ENCODE results near the gene HRK. TPM values are rescaled to one million over a fixed set of nuclear protein-coding genes. Genes with fewer than 3 reads are reported as not detected.

The HRK gene
- total RNA-seq, result not detected in 2 replicates

DNA sequence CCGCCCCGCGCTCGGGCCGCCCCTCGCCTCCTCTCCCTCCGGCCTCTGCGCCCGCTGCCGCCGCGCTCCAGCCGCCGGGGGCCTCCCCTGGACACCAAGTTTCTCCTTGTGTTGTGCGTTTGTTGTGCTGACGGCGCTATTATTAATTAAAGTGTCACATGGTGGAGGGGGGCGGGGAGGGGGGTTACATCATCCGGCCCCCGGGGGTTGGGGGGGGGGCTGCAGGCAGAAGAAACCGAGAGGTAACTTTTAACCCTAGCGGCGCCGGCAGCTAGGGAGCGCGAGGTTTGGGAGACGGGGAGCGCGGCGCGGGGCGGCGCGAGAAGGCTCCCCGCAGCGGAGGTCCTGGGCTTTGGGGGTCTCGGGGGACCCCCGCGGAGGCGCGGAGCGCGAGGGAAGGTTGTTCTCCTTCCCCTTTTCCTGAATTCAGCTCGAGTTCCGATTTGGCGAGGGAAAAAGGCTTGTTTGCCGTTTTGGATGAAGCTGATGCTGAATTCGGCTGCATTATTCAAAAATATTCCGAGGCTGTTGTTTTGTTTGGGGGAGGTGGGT lies at the start of gene HRK:
Gene HRK, minus strand, starts transcription at position 117 of the 552 bp plus-strand sequence. CDS start 134 bp downstream, outside the sequence.

DNA sequence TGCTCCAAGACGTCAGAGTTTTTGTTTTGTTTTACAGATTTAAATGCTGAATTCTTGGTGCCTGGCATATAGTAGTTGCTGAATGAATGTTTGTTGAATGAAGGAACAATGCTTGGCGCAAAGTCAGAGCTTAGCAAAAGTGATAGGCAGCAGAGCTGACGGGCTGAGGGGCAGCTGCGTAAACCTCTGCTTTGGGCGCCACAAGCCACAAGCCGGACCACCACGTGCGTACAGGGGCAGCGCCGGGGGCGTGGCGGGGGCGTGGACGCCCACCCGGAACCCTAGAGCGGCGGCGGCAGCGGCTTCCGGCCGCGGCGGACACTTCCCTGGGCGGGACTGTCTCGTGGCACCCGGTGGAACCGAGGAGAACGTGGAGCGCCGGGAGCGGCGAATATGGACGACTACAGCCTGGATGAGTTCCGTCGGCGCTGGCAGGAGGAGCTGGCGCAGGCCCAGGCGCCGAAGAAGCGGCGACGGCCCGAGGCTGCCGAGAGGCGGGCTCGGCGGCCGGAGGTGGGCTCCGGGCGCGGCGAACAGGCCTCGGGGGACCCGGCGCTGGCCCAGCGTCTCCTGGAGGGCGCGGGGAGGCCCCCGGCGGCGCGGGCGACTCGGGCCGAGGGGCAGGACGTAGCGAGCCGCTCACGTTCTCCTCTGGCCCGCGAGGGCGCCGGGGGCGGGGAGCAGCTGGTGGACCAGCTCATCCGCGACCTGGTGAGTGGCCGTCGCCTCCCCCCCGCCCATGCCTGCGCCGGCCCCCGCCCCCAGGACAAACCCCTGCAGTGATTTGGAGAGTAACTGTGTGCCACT lies 29.6 kb upstream of the HRK start, which contains the start of gene FBXW8:
Gene FBXW8, plus strand, starts transcription at position 306 of the 807 bp plus-strand sequence. Its CDS starts 88 bp downstream, at position 394.

Other genes with a start within 250 kb of the HRK start
- gene SPRING1, start 143.4 kb downstream of the HRK start, total RNA-seq, result 38.9 and 51.2 TPM in 2 replicates
- gene RNFT2, start 143.1 kb downstream of the HRK start, total RNA-seq, result 1.3 and 2.7 TPM in 2 replicates
- 22.7 and 25.2 TPM in 2 replicates for gene FBXW8, start 29.5 kb upstream of the HRK start, total RNA-seq
- 0.65 and 2.4 TPM in 2 replicates for gene TESC, start 218.0 kb upstream of the HRK start, total RNA-seq